ENCODE measurements around the gene NOD2. TPM values are rescaled to one million over a fixed set of nuclear protein-coding genes. Genes with fewer than 3 reads are reported as not detected.

The NOD2 gene
- total and polyA plus RNA-seq, 2 experiments from 2014 or later: 0.27 to 0.66 TPM

GRCh38 chr16:50774960-50775359 is 81.6 kb downstream of the NOD2 start:
- Mint-ChIP-seq H3K4me1 (no peaks in the 10 kb centered on the region), H3K9me3 (no peaks in the 10 kb centered on the region), H3K4me3 (no peak overlapping the region), H3K36me3 (ENCODE audit: low read depth) (no peaks in the 10 kb centered on the region), H3K27me3 (ENCODE audit: insufficient read depth, low read depth, poor library complexity) (no peaks in the 10 kb centered on the region), H3K27ac (no peak overlapping the region)
- Histone ChIP-seq H3K27me3 (ENCODE audit: insufficient read depth) (no peaks in the 10 kb centered on the region), H3K27ac (ENCODE audit: low read depth) (no peak overlapping the region), H3K79me2 (replicated peaks; ENCODE audit: insufficient read depth) (no peaks in the 10 kb centered on the region), H3K4me2 (no peak overlapping the region), H3K4me3 (no peak overlapping the region), H4K20me1 (replicated peaks; ENCODE audit: insufficient read depth) (no peaks in the 10 kb centered on the region), H2AFZ (no peak overlapping the region), H3K4me1 (ENCODE audit: insufficient read depth) (no peaks in the 10 kb centered on the region), H3K9me2 (ENCODE audit: insufficient read depth) (no peaks in the 10 kb centered on the region), H3F3A (replicated peaks; ENCODE audit: low read depth) (no peaks in the 10 kb centered on the region), H3K36me3 (ENCODE audit: insufficient read depth) (no peaks in the 10 kb centered on the region)
- no peak for TF ChIP-seq REST (IDR thresholded peaks at IDR 0.05; ENCODE audit: unreplicated experiment)
- no peak for TF ChIP-seq CREB1 (CRISPR knock-in tag; IDR thresholded peaks at IDR 0.05; ENCODE audit: low read depth)
- TF ChIP-seq CTCF (conservative IDR thresholded peaks at IDR 0.05; ENCODE audit: low read depth in 2 of 2): no peak
- no peak for TF ChIP-seq ETS1 (IDR thresholded peaks at IDR 0.05)
- TF ChIP-seq NANOG (IDR thresholded peaks at IDR 0.05; ENCODE audit: borderline replicate concordance): no peak
- no peak for TF ChIP-seq EZH2 (IDR thresholded peaks at IDR 0.05; ENCODE audit: low read depth, unreplicated experiment)
- DNase-seq (ENCODE audit: low spot score) (no peak), ATAC-seq (no peak)

GRCh38 chr16:50776037-50776436 is 82.6 kb downstream of the NOD2 start:
- DNase-seq (ENCODE audit: low spot score) (no peak), ATAC-seq (no peak)
- Histone ChIP-seq H3K4me3 (no peak overlapping the region), H3K79me2 (replicated peaks; ENCODE audit: insufficient read depth) (no peaks in the 10 kb centered on the region), H3K4me2 (no peak overlapping the region), H3K27ac (ENCODE audit: low read depth) (no peak overlapping the region), H3K27me3 (ENCODE audit: insufficient read depth) (no peaks in the 10 kb centered on the region), H3K9me2 (ENCODE audit: insufficient read depth) (no peaks in the 10 kb centered on the region), H2AFZ (no peak overlapping the region), H4K20me1 (replicated peaks; ENCODE audit: insufficient read depth) (no peaks in the 10 kb centered on the region), H3K4me1 (ENCODE audit: insufficient read depth) (no peaks in the 10 kb centered on the region), H3F3A (replicated peaks; ENCODE audit: low read depth) (no peaks in the 10 kb centered on the region), H3K36me3 (ENCODE audit: insufficient read depth) (no peaks in the 10 kb centered on the region)
- TF ChIP-seq ZNF462 (CRISPR knock-in tag; IDR thresholded peaks at IDR 0.05): no peak
- Mint-ChIP-seq H3K36me3 (ENCODE audit: low read depth) (no peaks in the 10 kb centered on the region), H3K27ac (no peak overlapping the region), H3K4me1 (no peaks in the 10 kb centered on the region), H3K9me3 (no peaks in the 10 kb centered on the region), H3K27me3 (ENCODE audit: insufficient read depth, low read depth, poor library complexity) (no peaks in the 10 kb centered on the region), H3K4me3 (no peak overlapping the region)
